A172 (cell line): Measurements from ENCODE around the gene KRT2. TPM values are rescaled to one million over a fixed set of nuclear protein-coding genes. Genes with fewer than 3 reads are reported as not detected.

Experiments used
- DNase-seq: peaks from one replicate; pipeline ENCODE4 v3.0.0-alpha.2; 2015; ENCODE audit warnings: low spot score
- total RNA-seq: library from RNA; depleted of rRNA; stranded (reverse); fragments of >200 nt; shearing (Covaris generic); gene quantifications from 2 replicates; pipeline ENCODE4 v1.2.3, GENCODE V29; 2014

KRT2 gene
- total RNA-seq, 1 experiment from 2014 or later = not detected

GRCh38 chr12:52641468-52641867, 10.5 kb downstream of the KRT2 start:
- no peak for DNase-seq

DNA sequence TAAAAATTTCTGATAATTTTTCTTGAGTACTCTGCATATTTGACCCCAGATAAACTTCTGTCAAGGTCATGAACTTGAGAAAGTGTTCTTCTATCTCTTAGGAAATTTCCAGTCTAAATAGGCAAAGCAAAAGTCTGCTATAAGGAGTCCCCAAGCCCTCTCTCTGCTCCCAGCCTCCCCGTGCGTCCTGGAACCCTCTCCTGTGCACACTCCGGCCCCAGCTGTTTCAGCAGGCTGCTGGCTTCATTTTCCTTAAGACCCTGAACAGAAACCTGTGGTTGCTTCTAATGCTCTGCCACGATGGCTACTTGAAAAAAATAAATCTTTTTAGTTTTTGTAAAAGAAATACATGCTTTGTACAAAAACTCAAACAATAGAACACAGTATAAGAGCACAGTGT, 14.7 kb downstream of the KRT2 start:
- DNase-seq = no peak

DNA sequence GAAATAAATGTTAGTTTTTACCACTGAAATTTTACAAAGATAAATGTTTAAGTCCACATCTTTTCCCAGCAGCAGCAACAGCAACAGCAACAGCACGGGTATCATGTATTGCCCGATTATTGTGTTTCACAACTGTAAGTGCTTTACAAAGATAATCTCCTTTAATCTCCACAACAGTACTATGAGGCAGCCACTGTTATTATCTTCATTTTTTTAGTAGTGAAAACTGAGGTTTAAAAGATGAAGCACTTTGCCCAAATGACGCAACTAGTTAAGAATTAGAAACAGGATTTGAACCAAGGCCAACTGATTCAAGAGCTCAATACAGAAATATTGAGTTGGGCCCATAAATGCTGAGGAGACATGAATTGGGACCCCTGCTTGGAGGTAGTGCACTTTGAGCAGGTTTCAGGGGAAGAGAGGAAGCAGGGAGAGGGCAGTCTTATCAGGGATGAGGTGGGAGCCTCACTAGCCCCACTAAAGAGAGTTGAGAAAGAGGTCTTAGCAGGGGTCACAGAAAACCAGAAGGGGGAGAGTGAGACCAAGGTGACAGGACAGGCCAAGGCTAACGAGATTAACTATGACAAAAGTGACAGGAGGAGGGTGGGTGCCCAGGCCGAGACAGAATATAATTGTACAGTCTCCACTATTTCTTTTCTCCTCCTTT, 15.3 kb downstream of the KRT2 start:
- no peak for DNase-seq

DNA sequence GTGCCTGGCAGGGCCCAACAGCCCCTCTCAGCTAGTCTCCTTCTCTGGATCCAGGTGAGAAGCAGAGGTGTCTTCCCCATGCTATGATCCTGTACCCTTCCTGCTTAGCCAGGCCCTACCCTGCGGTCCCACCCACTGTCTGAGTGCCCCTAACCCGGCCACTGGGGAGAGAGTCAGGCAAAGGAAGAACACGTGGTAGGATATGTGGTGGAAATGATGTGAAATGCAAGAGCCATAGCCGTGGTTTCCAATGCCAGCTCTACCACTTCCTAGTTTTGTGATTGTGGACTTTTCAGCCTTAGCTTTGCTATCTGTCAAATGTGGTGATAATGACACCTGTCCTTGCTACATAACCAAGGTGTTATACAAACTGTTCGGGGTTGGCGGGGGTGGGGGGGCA, 15.8 kb downstream of the KRT2 start:
- DNase-seq = no peak

DNA sequence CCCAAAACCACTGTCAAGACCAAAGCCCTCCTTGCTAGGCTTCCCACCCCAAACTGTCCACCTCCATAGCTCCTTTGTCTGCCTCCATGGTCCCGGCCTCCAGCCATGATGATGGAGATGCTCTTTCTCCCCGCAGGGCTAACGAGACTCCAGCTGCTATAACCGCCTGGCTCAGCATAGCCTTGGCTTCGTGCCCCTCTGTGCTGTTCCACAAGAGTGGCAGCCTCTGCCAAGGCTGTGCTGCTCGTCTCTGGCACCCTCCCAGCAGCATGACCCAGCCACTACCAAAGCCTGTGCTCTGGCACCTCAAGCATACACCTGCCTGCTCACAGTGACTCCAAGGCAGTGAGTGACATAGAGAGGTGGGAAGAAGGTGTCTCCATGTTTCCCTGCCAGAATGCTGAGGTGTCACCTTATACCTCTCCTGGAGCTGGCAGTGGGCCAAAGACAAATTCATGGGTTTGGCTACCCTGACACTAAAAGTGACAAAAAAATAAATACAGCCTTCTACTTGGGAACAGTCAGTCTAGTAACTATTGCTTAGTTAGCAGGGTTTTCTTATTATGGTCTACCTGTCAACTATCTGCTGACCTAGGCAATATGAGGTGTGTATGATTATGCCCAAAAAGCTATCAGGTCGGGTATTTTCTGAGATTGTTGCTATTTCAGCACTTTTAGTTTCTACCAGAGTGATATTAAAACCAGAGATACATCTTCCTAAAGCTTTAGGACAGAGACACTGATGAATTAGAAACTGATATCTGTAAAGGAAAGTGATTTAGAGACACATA, 17.6 kb downstream of the KRT2 start:
- DNase-seq = no peak

DNA sequence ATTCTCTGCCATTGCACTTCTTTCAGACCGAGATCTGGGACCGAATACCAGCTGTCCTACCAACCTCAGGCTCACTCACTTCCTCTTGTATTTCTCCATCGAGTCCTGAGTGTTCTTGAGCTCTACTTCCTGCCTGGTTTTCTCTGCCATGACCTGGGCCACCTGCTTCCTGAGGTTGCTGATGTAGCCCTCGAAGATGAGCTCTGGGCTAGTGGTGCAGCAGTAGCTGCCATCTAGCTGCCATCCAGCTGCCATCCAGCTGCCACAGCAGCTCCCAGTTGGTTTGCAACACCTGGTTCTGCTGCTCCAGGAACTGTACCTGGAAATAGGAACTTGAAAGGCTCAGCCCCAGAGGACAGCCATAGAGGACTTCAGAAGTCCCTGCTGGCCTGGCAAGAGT, 18.6 kb downstream of the KRT2 start:
- no peak for DNase-seq

DNA sequence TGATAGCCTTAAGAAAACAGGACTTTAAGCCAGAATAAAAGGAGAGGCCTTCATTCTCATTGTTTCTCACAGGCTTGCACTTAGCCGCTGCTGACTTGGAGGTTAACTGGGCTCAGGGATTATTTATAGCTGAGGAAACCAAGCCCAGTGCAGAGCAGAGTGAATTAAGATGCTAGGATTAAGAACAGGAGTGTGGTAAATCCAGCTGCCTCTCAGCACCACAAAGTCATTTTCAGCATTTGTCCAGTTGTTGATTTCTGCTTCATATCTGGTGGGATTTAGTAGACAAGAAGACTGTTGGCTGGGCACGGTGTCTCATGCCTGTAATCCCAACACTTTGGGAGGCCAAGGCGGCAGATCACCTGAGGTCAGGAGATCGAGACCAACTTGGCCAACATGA, 19.4 kb downstream of the KRT2 start:
- no peak for DNase-seq

GRCh38 chr12:52631676-52632459, 20.1 kb downstream of the KRT2 start:
- no peak for DNase-seq

GRCh38 chr12:52631264-52631663, 20.7 kb downstream of the KRT2 start:
- no peak for DNase-seq

DNA sequence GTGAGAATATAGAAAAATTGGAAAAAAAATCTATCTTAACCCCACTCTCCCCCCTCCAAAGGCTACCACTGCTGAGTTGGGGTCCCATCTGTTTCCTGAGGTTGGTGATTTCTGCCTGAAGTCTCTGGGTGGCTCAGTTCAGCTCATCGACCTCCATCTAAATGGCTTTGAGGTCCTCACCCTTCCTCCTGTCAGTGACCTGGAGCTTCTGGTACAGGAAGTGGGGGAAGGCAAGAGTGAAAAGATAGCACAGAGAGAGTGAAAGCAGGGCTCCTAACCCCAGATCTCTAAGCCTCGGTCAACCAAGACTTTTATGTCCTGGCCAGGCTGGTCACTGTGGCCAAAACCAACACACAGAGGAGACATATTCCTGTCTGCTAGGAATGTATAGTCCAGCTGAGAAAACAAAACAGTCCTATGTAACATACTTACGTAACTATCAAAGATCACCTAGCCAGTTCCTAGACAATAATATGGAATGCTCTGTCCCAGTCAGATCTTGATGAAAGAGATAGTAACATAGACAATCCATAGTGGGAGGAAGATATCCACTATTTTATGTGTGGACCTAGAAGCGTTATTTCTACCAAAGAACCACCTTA, 21.3 kb downstream of the KRT2 start:
- DNase-seq = no peak

DNA sequence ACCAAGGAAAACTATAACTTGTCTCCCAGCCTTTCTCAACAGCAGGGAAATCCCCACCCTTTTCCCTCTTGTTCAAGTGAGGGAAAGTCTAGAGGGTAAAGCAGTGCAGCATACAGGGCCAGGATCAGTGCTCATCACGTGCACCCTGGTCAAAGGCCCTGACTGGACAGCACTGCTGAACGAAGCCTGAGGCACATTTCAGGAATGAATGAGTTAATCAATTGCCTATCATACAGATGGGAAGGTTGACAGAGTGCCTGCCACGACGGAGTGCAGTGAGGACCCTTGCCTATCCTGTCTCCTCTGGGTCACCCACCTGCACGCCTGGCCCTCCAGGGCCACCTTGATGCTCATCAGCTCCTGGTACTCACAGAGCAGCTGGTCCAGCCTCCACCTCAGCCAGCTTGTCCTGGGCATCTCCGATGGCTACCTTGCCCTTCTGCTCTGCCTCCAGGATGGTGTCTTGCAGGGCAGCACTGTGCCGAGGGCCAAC, 22.0 kb downstream of the KRT2 start:
- no peak for DNase-seq

GRCh38 chr12:52629281-52630007, 22.6 kb downstream of the KRT2 start:
- no peak for DNase-seq

DNA sequence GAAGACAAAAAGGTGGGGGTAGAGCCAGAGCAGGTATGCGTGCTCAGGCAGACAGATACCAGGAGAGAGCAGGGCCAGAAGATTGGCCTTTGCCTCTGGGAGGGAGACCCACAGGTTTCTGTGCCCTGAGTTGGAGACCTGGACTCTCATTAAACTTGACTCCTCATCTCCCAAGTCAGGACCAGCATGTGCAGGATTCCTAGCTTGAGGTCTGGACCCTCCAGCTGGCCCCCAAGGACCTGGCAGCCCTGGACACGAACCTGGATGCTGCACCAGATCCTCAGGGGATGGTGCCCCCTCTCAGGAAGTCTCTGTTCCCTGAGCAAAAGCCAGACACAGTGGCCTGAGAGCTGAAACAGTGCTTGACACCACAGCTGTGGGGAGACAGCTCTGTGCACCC, 23.2 kb downstream of the KRT2 start:
- no peak for DNase-seq

GRCh38 chr12:52628111-52628507, 23.9 kb downstream of the KRT2 start:
- DNase-seq = no peak

DNA sequence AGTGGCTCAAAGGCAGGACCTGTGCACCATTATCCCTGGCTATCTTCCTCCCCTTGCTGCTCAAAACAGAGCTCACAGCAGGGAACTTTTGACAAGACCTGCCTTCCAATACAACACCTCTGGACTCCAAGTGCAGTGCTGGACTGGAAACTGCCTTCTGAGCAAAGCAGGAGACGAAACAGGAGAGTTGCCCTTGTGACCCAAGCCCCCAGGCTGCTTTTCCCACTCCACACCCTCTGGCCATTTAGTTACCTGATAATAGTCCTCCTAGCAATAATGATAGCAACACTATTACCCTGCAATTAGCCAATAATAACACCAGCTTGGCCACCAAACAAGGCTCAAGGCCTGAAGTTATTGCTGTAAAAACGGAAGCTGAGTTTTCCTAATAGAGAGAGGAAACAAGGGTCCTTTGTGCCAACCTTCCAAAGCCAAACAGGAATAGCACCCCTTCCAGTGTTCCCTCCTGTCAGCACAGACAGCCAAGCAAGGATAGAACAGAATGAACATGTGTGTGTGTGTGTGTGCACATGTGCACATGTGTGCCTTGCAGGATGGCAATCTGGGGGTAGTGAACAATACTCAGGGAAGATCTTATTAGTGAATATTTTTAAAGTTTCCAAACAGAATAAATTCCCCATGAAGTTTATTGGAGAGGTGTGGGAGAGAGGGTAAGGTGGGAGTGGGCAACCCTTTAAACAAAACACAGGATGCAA, 24.5 kb downstream of the KRT2 start:
- no peak for DNase-seq

DNA sequence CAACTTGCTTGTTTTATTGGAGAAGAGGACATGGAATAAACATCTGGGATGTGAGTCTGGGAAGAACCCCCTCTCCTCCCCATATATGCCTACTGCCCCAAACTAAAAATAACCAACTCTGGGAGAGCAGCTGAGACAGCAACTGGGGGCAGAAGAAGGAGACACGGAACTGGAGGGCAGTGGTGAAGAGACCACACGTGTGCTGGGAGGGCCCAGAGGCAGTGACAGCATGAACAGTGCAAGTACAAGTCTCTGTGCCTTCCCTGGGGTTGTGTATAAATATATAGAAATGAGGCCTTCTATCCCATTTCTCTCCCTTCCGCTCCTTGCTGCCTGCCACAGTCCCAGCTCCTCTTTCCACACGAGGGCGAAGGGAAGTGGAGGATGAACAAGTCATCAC, 29.7 kb downstream of the KRT2 start:
- DNase-seq = no peak

- DNase-seq = no peak
These were observed 33.1 kb downstream of the KRT2 start for GRCh38 chr12:52618866-52619265.

DNA sequence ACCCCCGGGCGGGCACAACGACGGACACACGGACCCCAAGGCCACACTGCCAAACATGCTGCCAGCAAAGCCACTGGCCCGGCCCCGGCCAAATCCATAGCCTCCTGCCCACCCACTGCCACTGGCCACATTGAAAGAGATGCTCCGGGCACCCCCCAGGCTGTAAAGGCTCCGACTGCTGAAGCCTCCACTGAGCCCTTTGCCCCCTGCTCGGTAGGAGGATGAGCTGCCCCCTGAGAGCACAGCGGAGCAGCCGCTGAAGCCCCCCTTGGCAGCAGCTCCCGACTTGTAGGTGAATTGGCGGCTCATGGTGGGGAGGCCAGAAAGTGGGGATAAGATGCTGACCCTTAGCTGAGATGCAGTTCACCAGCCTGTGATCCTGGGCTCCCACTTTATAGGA, 33.8 kb downstream of the KRT2 start, which contains the start of gene KRT73:
TSS of gene KRT73 (minus strand) at position 344 of the 400 bp plus-strand sequence. CDS start at position 309, 35 bp downstream.
- no peak for DNase-seq

DNA sequence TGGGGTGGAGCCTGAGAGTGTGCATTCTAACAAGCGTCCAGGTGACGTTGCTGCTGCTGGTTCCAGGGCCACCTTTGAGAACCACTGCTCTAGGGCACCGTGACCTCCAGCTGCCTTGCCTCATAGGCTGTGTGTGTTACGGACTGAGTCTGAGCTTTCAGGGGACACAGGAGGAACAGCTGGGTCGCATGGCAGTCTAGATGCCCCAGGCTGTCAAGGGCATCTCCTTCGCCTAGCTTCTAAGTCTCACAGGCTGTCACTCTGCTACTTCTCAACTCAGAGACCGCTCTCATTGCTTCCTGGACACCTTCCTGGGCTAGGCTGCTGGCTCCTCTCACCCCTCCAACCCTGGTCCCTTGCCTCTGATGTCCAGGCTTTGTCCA, 34.6 kb downstream of the KRT2 start:
- DNase-seq = no peak

DNA sequence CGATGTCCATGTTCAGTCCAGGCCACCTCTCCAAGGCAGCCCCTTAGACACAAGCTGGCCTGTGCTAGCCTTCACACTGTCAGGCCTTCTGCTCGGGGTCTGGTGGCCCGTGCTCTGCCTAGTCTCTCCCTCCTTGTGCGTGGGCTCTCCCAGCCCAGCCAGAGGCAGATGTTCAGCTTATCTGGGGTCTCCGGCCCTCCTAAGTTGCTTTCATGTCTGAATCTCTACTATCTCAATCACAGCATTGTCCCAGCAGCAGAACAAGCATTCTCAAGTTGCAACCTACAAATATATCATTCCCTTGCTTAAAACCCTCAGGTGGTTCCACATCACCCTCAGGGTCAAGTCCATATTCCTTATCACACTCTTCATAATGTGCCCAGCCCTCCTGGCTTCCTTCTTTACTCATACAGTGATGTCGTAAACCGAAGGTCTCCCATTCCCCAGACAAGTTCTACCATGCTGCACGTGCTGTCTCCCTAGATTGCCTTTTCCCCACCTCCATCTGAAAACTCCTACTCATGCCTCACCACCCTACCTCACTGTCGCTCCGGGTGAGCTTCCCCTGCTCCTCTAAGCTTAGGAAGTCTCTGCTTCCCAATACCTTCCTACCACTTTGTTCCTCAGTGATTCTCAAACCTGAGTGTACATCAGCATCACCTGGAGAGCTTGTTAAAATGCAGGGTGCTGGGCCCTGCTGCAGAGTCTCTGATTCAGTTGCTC, 35.2 kb downstream of the KRT2 start:
- DNase-seq = no peak
